ENCODE measurements around the gene LY6G6F.

DNA sequence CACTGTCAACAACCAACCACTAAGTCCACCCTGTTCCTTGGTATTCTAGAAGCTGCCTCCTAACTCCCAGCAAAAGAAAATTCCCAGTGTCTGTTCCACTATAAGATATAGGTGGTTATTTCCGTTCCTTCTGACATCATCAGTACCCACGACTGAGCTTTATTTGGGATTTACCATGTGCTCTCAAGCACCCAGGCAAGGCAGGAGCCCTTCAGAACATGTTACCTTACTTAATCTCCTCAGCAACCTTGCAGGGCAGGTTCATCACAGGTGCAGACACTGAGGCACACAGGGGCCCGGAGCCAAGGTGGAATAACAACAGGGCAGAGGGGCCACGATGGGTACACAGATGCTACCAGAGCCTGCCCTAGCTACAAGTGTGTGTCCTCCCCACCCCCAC, 14.3 kb upstream of the LY6G6F start:
- no peak for TF ChIP-seq EZH2 (IDR thresholded peaks at IDR 0.05; ENCODE audit: borderline replicate concordance, low read length)
- no peak for TF ChIP-seq CTCF (IDR thresholded peaks at IDR 0.05; ENCODE audit: low read length)

Data from OCI-LY1 (cell line).